ENCODE results near the gene ZNF670.
"Not testable (repeated sequence)": the region's sequence is repeated elsewhere in the genome, so short reads cannot be mapped to it uniquely, and the experiment has no call there.

ZNF670 gene

DNA sequence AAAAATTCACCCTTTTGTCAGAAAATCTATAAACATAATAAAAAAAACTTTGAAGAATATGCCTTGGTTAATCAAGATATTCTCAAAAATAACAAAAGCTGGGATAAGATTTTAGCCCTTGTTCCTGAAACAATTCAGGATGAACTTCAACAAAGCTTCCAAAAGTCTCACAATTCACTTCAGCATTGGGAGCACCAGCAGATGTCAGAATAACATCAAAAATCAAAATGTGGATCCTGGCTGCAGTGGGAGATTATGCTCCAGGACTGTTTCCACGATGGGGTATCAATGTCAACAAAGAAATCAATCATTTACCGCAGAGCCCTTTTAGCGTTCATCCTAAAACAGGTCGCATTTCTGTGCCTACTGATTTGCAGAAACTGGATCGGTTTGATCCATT lies 35.2 kb downstream of the ZNF670 start:
- no peak for DNase-seq (ENCODE audit: low read depth in 2 of 2)

GRCh38 chr1:247037511-247038320 lies 40.9 kb downstream of the ZNF670 start:
- DNase-seq (ENCODE audit: low read depth in 2 of 2) = no peak

DNA sequence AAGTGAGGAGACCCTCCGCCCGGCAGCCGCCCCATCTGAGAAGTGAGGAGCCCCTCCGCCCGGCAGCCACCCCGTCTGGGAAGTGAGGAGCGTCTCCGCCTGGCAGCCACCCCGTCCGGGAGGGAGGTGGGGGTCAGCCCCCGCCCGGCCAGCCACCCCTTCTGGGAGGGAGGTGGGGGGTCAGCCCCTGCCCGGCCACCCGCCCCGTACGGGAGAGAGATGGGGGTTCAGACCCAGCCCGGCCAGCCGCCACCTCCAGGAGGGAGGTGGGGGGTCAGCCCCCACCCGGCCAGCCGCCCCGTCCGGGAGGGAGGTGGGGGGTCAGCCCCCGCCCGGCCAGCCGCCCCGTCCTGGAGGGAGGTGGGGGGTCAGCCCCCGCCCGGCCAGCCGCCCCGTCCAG lies 46.3 kb downstream of the ZNF670 start:
- DNase-seq (ENCODE audit: low read depth in 2 of 2) = not testable (repeated sequence)

Data from fibroblast of skin of left quadriceps (primary cell).